ENCODE results near the gene ELMO3. TPM values are rescaled to one million over a fixed set of nuclear protein-coding genes. Genes with fewer than 3 reads are reported as not detected.

The ELMO3 gene
- total RNA-seq, 1 experiment from 2014 or later = 8.6 TPM

GRCh38 chr16:67151431-67152097 lies 47.4 kb upstream of the ELMO3 start:
- Histone ChIP-seq H3K79me2 (ENCODE audit: insufficient read depth, low read length) (no peaks in the 10 kb centered on the region), H3K23me2 (ENCODE audit: insufficient read length, low read depth, low read length, poor library complexity, severe bottlenecking) (peaks cover 15% of the 10 kb centered on the region), H4K8ac (replicated peaks; ENCODE audit: insufficient read length, low read depth, low read length) (no peak overlapping the region), H3K79me1 (ENCODE audit: insufficient read depth, low read depth, low read length, poor library complexity, severe bottlenecking) (no peaks in the 10 kb centered on the region), H2BK5ac (ENCODE audit: insufficient read length, low read length) (no peak overlapping the region), H2BK20ac (ENCODE audit: low read depth, low read length, poor library complexity, severe bottlenecking) (no peak overlapping the region), H2BK15ac (ENCODE audit: low read depth, low read length) (no peak overlapping the region), H2BK12ac (ENCODE audit: insufficient read length, low read depth, low read length) (no peak overlapping the region), H3K4me2 (ENCODE audit: insufficient read depth, insufficient read length, low read length) (peak overlapping the region; percentile 65), H3T11ph (ENCODE audit: low read length) (no peak overlapping the region), H3K27me3 (ENCODE audit: insufficient read depth, low read length) (peaks cover 39% of the 10 kb centered on the region), H3K9me3 (ENCODE audit: control insufficient read depth, low read depth, low read length) (no peaks in the 10 kb centered on the region), H3K4me1 (ENCODE audit: insufficient read depth, low read length) (no peaks in the 10 kb centered on the region), H4K20me1 (ENCODE audit: control insufficient read depth, insufficient read depth, insufficient read length) (no peaks in the 10 kb centered on the region), H3K23ac (ENCODE audit: insufficient read length, low read depth, low read length) (no peak overlapping the region), H2AFZ (ENCODE audit: low read length) (no peak overlapping the region), H3K14ac (ENCODE audit: insufficient read depth, low read length) (no peak overlapping the region), H3K27ac (ENCODE audit: insufficient read length, low read depth, low read length) (no peak overlapping the region), H2AK5ac (ENCODE audit: insufficient read length, low read length) (no peak overlapping the region), H3K18ac (ENCODE audit: insufficient read length, low read depth, low read length) (no peak overlapping the region), H3K56ac (ENCODE audit: insufficient read length, low read depth, low read length) (no peak overlapping the region), H3K9ac (ENCODE audit: extremely low read depth, insufficient read length, low read length) (no peak overlapping the region), H4K5ac (ENCODE audit: insufficient read length, low read depth, low read length) (no peak overlapping the region), H4K91ac (ENCODE audit: insufficient read length, low read depth, low read length) (no peak overlapping the region), H2BK120ac (ENCODE audit: low read depth, low read length, poor library complexity, severe bottlenecking) (no peak overlapping the region), H3K4ac (ENCODE audit: low read depth, low read length) (no peak overlapping the region)
- peaks cover 10 to 16% of the 10 kb centered on the region in 2 experiments for H3K4me1 Mint-ChIP-seq
- peak overlapping the region; percentile 65 to 80 for H3K4me3 Mint-ChIP-seq
- TF ChIP-seq CTCF (conservative IDR thresholded peaks at IDR 0.05) = no peak
- H3K36me3 Mint-ChIP-seq (ENCODE audit: insufficient read depth in 1 of 3, low read depth in 3 of 3) = peaks cover 10 to 25% (median 23%) of the 10 kb centered on the region in 3 experiments
- H3K27me3 Mint-ChIP-seq (ENCODE audit: low read depth) = peaks cover 57% of the 10 kb centered on the region
- peaks cover 0 to 5% of the 10 kb centered on the region in 2 experiments; a peak in 3 of 5 replicates for H3K9me3 Mint-ChIP-seq
- DNase-seq = no peak
- H3K27ac Mint-ChIP-seq = peak overlapping the region in 2 of 3 experiments; percentile 13 to 28; a peak in 1 of 7 replicates
- no CpG with 5 or more reads among the region's 8 CpGs for WGBS (ENCODE audit: extremely low coverage, insufficient read length, low lambda C conversion rate)

Measured in H9 (cell line).